K562 (cell line): ENCODE measurements around the gene PRODH2. TPM values are rescaled to one million over a fixed set of nuclear protein-coding genes. Genes with fewer than 3 reads are reported as not detected.
A peak's percentile ranks its signal among the peaks of the same experiment; 100 is the strongest.
"Not testable (repeated sequence)": the region's sequence is repeated elsewhere in the genome, so short reads cannot be mapped to it uniquely, and the experiment has no call there.

ENCODE experiments used
- ATAC-seq: fragments of 200-7000 bp; cut with Tn5 transposase; 3 replicates; pipeline ENCODE4 v1.9.1; 2020; ENCODE audit warnings: moderate library complexity
- BruUV-seq: library from RNA; stranded (reverse); fragments of 400-500 nt; replicated peaks from 2 replicates; lab custom pipeline; 2021; lab: Mats Ljungman, UMichigan
- CTCF ChIA-PET: fragments of 300-600 bp; formaldehyde crosslinking; extraction: SDS; loops from one replicate; lab custom pipeline; 2021; ENCODE audit warnings: low intra/inter-chr PET ratio; lab: Yijun Ruan, JAX
- POLR2A ChIA-PET: fragments of 300-600, 350-650 bp; sonication (Branson Sonifier 250); formaldehyde crosslinking; extraction: SDS; loops from one replicate; lab custom pipeline; 2021; ENCODE audit warnings: antibody characterized with exemption, inconsistent platforms; lab: Yijun Ruan, JAX
- DNase-seq, 4 experiments: peaks; one replicate each; pipeline versions ENCODE4 v3.0.0 to v3.0.0-alpha.2; 2011 to 2018; ENCODE audit warnings: low spot score in 3 of 4, mixed read lengths in 3 of 4; ENCODE audit errors: extremely low read depth in 1 of 4
- FAIRE-seq: peaks from 2 replicates; lab custom pipeline; 2011; peaks lifted over from hg19 to GRCh38; lab: Jason Lieb, UNC
- H2AFZ ChIP-seq: 2 replicates; pipeline ENCODE4 v1.6.0; 2011; ENCODE audit warnings: low read depth, low read length, control low read depth, inconsistent platforms
- H3K27ac ChIP-seq: fragments of 200-600 bp; 3 replicates; pipeline ENCODE4 v1.8.0; 2011; ENCODE audit warnings: low read depth, mild to moderate bottlenecking, control low read depth, inconsistent platforms, low read length, moderate library complexity, mixed read lengths; ENCODE audit errors: extremely low read depth
- H3K27me3 ChIP-seq, 2 experiments: fragments of 300-600 bp in 1 of 2; 2 replicates in 1 of 2; 3 replicates in 1 of 2; pipeline versions ENCODE4 v1.6.0 to v1.8.0; 2011; ENCODE audit warnings: inconsistent platforms in 2 of 2, low read length in 2 of 2, mild to moderate bottlenecking in 1 of 2, mixed read lengths in 1 of 2, moderate library complexity in 1 of 2; ENCODE audit not compliant: control insufficient read depth in 2 of 2, insufficient read depth in 2 of 2
- H3K36me3 ChIP-seq: fragments of 300-600 bp; 3 replicates; pipeline ENCODE4 v1.8.0; 2011; ENCODE audit warnings: mild to moderate bottlenecking, low read length, inconsistent platforms; ENCODE audit not compliant: control insufficient read depth, insufficient read depth
- H3K4me1 ChIP-seq, 2 experiments: fragments of 200-600 bp in 1 of 2; replicated peaks in 1 of 2; 2 replicates in 1 of 2; 3 replicates in 1 of 2; pipeline versions ENCODE4 v1.5.1 to v1.8.0; 2011; ENCODE audit warnings: inconsistent platforms in 2 of 2, low read length in 2 of 2, mild to moderate bottlenecking in 1 of 2, mixed read lengths in 1 of 2, moderate library complexity in 1 of 2; ENCODE audit not compliant: control insufficient read depth in 2 of 2, insufficient read depth in 2 of 2
- H3K4me2 ChIP-seq: 2 replicates; pipeline ENCODE4 v1.6.1; 2011; ENCODE audit warnings: low read length, control low read depth, inconsistent platforms, mixed read lengths; ENCODE audit not compliant: insufficient read depth
- H3K4me3 ChIP-seq: fragments of 200-600 bp; sonication (generic), shearing (Covaris generic); 2 replicates; pipeline ENCODE4 v1.5.1; 2016; ENCODE audit warnings: control low read depth, inconsistent platforms
- H3K79me2 ChIP-seq: fragments of 200-600 bp; 3 replicates; pipeline ENCODE4 v1.8.0; 2011; ENCODE audit warnings: low read length, inconsistent platforms; ENCODE audit not compliant: control insufficient read depth, insufficient read depth
- H3K9ac ChIP-seq, 2 experiments: 2 replicates each; pipeline versions ENCODE4 v1.6.0 to v1.6.1; 2011; ENCODE audit warnings: low read depth in 2 of 2, low read length in 2 of 2, control low read depth in 1 of 2, inconsistent platforms in 1 of 2, mild to moderate bottlenecking in 1 of 2, mixed read lengths in 1 of 2; ENCODE audit not compliant: insufficient read depth in 1 of 2
- H3K9me1 ChIP-seq: one replicate; pipeline ENCODE4 v1.6.0; 2011; ENCODE audit warnings: inconsistent platforms, mild to moderate bottlenecking, low read length, moderate library complexity; ENCODE audit not compliant: control insufficient read depth, insufficient read depth
- H3K9me3 ChIP-seq: replicated peaks from 2 replicates; pipeline ENCODE4 v1.5.1; 2011; ENCODE audit warnings: low read depth, low read length, inconsistent platforms; ENCODE audit not compliant: control insufficient read depth, insufficient read depth
- H4K20me1 ChIP-seq: replicated peaks from 2 replicates; pipeline ENCODE4 v1.6.1; 2011; ENCODE audit warnings: low read length, inconsistent platforms, mixed read lengths; ENCODE audit not compliant: control insufficient read depth, insufficient read depth
- CREM ChIP-seq: IDR thresholded peaks from 2 replicates; pipeline ENCODE4 v1.6.1; 2014; ENCODE audit warnings: antibody characterized with exemption, low read depth
- RAD51 ChIP-seq: fragments of 450-650 bp; IDR thresholded peaks from 2 replicates; pipeline ENCODE4 v1.7.1; 2016; ENCODE audit warnings: low read depth, mild to moderate bottlenecking, borderline replicate concordance
- USF1 ChIP-seq: sonication (generic); formaldehyde crosslinking; IDR thresholded peaks from 2 replicates; pipeline ENCODE4 v1.9.0; 2022; ENCODE audit warnings: mild to moderate bottlenecking, missing genetic modification reagents
- USF2 ChIP-seq: sonication (generic); formaldehyde crosslinking; IDR thresholded peaks from 2 replicates; pipeline ENCODE4 v1.5.0; 2020; ENCODE audit warnings: missing genetic modification reagents
- ZFP91 ChIP-seq: sonication (generic); formaldehyde crosslinking; IDR thresholded peaks from 2 replicates; pipeline ENCODE4 v1.8.0; 2022; ENCODE audit warnings: mild to moderate bottlenecking, missing genetic modification reagents
- ZNF384 ChIP-seq: IDR thresholded peaks from 2 replicates; pipeline ENCODE4 v1.6.1; 2012; ENCODE audit warnings: low read depth, low read length, improper control_type of control experiment
- WGBS: fragments of 100-300 bp; shearing (Covaris generic); methylation state at CpG from one replicate; pipeline ENCODE4 v1.1.6; 2016; ENCODE audit warnings: low coverage, mixed read lengths; ENCODE audit not compliant: insufficient coverage; ENCODE audit errors: missing lambda C conversion rate; 5-methylcytosine and 5-hydroxymethylcytosine counted together
- in situ Hi-C: fragments of 300-500 bp; cut with MboI; formaldehyde crosslinking; loops from 4 replicates; pipeline ENCODE4 v1.15.0; 2018; ENCODE audit warnings: inconsistent platforms, mixed read lengths
- intact Hi-C: fragments of 100-400 bp; cut with micrococcal nuclease; formaldehyde crosslinking; loops from 2 replicates; pipeline ENCODE4 v1.14.2; 2022
- polyA plus RNA-seq, 8 experiments: library from polyadenylated mRNA; depleted of rRNA in 4 of 8; stranded (reverse) in 5 of 8; unstranded in 3 of 8; fragments of >200 nt; fragmentation: Nextera tagmentation in 2 of 8; fragmentation: Illumina TruSeq in 1 of 8; extraction: Ambion mirVana in 2 of 8; extraction: Trizol in 1 of 8; gene quantifications; 2 replicates each; pipeline versions ENCODE4 v1.2.1 to v1.2.3, GENCODE V29; 2011 to 2014; ENCODE audit warnings: inconsistent platforms in 1 of 8, missing spikeins in 1 of 8
- total RNA-seq, 7 experiments: library from RNA; depleted of rRNA in 6 of 7; stranded (reverse); fragments of >200 nt in 6 of 7; fragmentation: Illumina TruSeq in 2 of 7; extraction: Trizol in 2 of 7; gene quantifications; 2 replicates each; pipeline versions ENCODE4 v1.2.1 to v1.2.3, GENCODE V29; 2011 to 2021; ENCODE audit warnings: low replicate concordance in 1 of 7

PRODH2 gene
- total and polyA plus RNA-seq, 9 of the 15 experiments (the other 6 are each of a cell fraction or from before 2014, with no cell fraction given) = not detected

- not testable (repeated sequence) for H3K4me1 ChIP-seq, FAIRE-seq
- TF ChIP-seq ZFP91 (CRISPR knock-in tag) = 0 out of 2 replicates have a peak, but pooled peaks have one; percentile 53
- TF ChIP-seq ZNF384 = 0 out of 2 replicates have a peak, but pooled peaks have one; percentile 57
- TF ChIP-seq, all 486 proteins: peak for 2; not testable (repeated sequence) for 484
- H3K9ac ChIP-seq, H3K27ac ChIP-seq, H3K36me3 ChIP-seq, H3K9me3 ChIP-seq, in situ Hi-C loops, H3K79me2 ChIP-seq, H2AFZ ChIP-seq, H3K4me2 ChIP-seq, H3K4me3 ChIP-seq, H3K9me1 ChIP-seq, CTCF ChIA-PET, DNase-seq, H4K20me1 ChIP-seq, intact Hi-C loops, BruUV-seq, ATAC-seq: not testable (repeated sequence)
- WGBS = 0% methylated on average over 11 of the region's 11 CpGs
- peaks cover 12 to 42% of the 10 kb centered on the region in 2 experiments; a peak in 4 of 5 replicates for H3K27me3 ChIP-seq
- POLR2A ChIA-PET = interaction anchor here (0.5 to 0.8 kb wide), 2 partner anchors 11 to 101 kb away, joined by 3 to 4 read pairs; no protein-coding TSS in a partner anchor
Measured at GRCh38 chr19:35836096-35836495, 23.5 kb upstream of the PRODH2 start.

- TF ChIP-seq USF2 (CRISPR knock-in tag) (peak; percentile 48; the same call in 1 of the 2 replicates), RAD51 (0 out of 2 replicates have a peak, but pooled peaks have one; percentile 30), CREM (no peak), USF1 (CRISPR knock-in tag) (peak; percentile 44; the same call in 1 of the 2 replicates)
- FAIRE-seq = no peak
- H2AFZ ChIP-seq = no peak overlapping the region
- no peak for DNase-seq
- no peaks in the 10 kb centered on the region for H3K36me3 ChIP-seq
- in situ Hi-C loops = no loop called here
- BruUV-seq = no TSS peak
- no peak for ATAC-seq
- H3K9me3 ChIP-seq = no peaks in the 10 kb centered on the region
- no peaks in the 10 kb centered on the region for H3K4me1 ChIP-seq
- no peaks in the 10 kb centered on the region for H3K9me1 ChIP-seq
- H4K20me1 ChIP-seq = peaks cover 2% of the 10 kb centered on the region; the same call in 1 of the 2 replicates
- no peak overlapping the region for H3K4me2 ChIP-seq
- WGBS = 4% methylated on average over 7 of the region's 7 CpGs
- H3K9ac ChIP-seq = no peak overlapping the region
- H3K27me3 ChIP-seq = peaks cover 15 to 44% of the 10 kb centered on the region in 2 experiments
- CTCF ChIA-PET = no interaction called here
- intact Hi-C loops = no loop called here
- H3K27ac ChIP-seq = no peak overlapping the region
- H3K4me3 ChIP-seq = no peak overlapping the region
- no peaks in the 10 kb centered on the region for H3K79me2 ChIP-seq
- POLR2A ChIA-PET = no interaction called here
Measured at GRCh38 chr19:35833972-35834371, 21.3 kb upstream of the PRODH2 start.
